Measurements from ENCODE around the gene TOR4A.
A peak's percentile ranks its signal among the peaks of the same experiment; 100 is the strongest.

The TOR4A gene

GRCh38 chr9:137277329-137278041 is at the start of gene TOR4A:
TOR4A (plus strand) TSS chr9:137277726; CDS start chr9:137278690, 964 bp downstream.
- ATAC-seq: peak; percentile 45

GRCh38 chr9:137227853-137228505 is 49.5 kb upstream of the TOR4A start:
- TF ChIP-seq TCF4 (CRISPR knock-in tag; IDR thresholded peaks at IDR 0.05; ENCODE audit: borderline replicate concordance) (no peak), ZNF565 (CRISPR knock-in tag; conservative IDR thresholded peaks at IDR 0.05; ENCODE audit: low read depth) (no peak), GLIS3 (CRISPR knock-in tag; IDR thresholded peaks at IDR 0.05) (no peak), BACH2 (CRISPR knock-in tag; IDR thresholded peaks at IDR 0.05; ENCODE audit: borderline replicate concordance) (no peak), CSRNP3 (CRISPR knock-in tag; IDR thresholded peaks at IDR 0.05) (no peak), CREB5 (CRISPR knock-in tag; IDR thresholded peaks at IDR 0.05; ENCODE audit: low read depth) (no peak), ESRRG (CRISPR knock-in tag; IDR thresholded peaks at IDR 0.05) (no peak), ZC3H10 (CRISPR knock-in tag; IDR thresholded peaks at IDR 0.05) (no peak), RARB (CRISPR knock-in tag; IDR thresholded peaks at IDR 0.05) (no peak), OSR1 (CRISPR knock-in tag; IDR thresholded peaks at IDR 0.05) (no peak), ZFP3 (CRISPR knock-in tag; IDR thresholded peaks at IDR 0.05) (no peak), ISL1 (CRISPR knock-in tag; IDR thresholded peaks at IDR 0.05) (no peak), PPARA (CRISPR knock-in tag; IDR thresholded peaks at IDR 0.05; ENCODE audit: borderline replicate concordance) (no peak), ZFP30 (CRISPR knock-in tag; IDR thresholded peaks at IDR 0.05) (no peak), ZNF8 (CRISPR knock-in tag; IDR thresholded peaks at IDR 0.05) (no peak), TOX (CRISPR knock-in tag; IDR thresholded peaks at IDR 0.05; ENCODE audit: borderline replicate concordance) (no peak), ARNTL (CRISPR knock-in tag; IDR thresholded peaks at IDR 0.05; ENCODE audit: borderline replicate concordance, low read depth) (no peak)
- TF ChIP-seq, protein P1, sequence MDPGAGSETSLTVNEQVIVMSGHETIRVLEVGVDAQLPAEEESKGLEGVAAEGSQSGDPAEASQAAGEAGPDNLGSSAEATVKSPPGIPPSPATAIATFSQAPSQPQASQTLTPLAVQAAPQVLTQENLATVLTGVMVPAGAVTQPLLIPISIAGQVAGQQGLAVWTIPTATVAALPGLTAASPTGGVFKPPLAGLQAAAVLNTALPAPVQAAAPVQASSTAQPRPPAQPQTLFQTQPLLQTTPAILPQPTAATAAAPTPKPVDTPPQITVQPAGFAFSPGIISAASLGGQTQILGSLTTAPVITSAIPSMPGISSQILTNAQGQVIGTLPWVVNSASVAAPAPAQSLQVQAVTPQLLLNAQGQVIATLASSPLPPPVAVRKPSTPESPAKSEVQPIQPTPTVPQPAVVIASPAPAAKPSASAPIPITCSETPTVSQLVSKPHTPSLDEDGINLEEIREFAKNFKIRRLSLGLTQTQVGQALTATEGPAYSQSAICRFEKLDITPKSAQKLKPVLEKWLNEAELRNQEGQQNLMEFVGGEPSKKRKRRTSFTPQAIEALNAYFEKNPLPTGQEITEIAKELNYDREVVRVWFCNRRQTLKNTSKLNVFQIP (CRISPR knock-in tag; IDR thresholded peaks at IDR 0.05; ENCODE audit: borderline replicate concordance, low read depth): no peak
- TF ChIP-seq, protein P2, sequence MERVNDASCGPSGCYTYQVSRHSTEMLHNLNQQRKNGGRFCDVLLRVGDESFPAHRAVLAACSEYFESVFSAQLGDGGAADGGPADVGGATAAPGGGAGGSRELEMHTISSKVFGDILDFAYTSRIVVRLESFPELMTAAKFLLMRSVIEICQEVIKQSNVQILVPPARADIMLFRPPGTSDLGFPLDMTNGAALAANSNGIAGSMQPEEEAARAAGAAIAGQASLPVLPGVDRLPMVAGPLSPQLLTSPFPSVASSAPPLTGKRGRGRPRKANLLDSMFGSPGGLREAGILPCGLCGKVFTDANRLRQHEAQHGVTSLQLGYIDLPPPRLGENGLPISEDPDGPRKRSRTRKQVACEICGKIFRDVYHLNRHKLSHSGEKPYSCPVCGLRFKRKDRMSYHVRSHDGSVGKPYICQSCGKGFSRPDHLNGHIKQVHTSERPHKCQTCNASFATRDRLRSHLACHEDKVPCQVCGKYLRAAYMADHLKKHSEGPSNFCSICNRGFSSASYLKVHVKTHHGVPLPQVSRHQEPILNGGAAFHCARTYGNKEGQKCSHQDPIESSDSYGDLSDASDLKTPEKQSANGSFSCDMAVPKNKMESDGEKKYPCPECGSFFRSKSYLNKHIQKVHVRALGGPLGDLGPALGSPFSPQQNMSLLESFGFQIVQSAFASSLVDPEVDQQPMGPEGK (CRISPR knock-in tag; IDR thresholded peaks at IDR 0.05; ENCODE audit: borderline replicate concordance): no peak
- ATAC-seq: no peak

More at GRCh38 chr9:137277329-137278041, at the start of gene TOR4A:
- TF ChIP-seq CSRNP3 (CRISPR knock-in tag; IDR thresholded peaks at IDR 0.05) (no peak), OSR1 (CRISPR knock-in tag; IDR thresholded peaks at IDR 0.05) (no peak), GLIS3 (CRISPR knock-in tag; IDR thresholded peaks at IDR 0.05) (no peak), ARNTL (CRISPR knock-in tag; IDR thresholded peaks at IDR 0.05; ENCODE audit: borderline replicate concordance, low read depth) (no peak), BACH2 (CRISPR knock-in tag; IDR thresholded peaks at IDR 0.05; ENCODE audit: borderline replicate concordance) (no peak), ZNF70 (CRISPR knock-in tag; IDR thresholded peaks at IDR 0.05) (no peak), ESRRG (CRISPR knock-in tag; IDR thresholded peaks at IDR 0.05) (no peak)

GRCh38 chr9:137228506-137228967 is 49.0 kb upstream of the TOR4A start:
- TF ChIP-seq PPARA (CRISPR knock-in tag; IDR thresholded peaks at IDR 0.05; ENCODE audit: borderline replicate concordance) (no peak), ZC3H10 (CRISPR knock-in tag; IDR thresholded peaks at IDR 0.05) (no peak), BACH2 (CRISPR knock-in tag; IDR thresholded peaks at IDR 0.05; ENCODE audit: borderline replicate concordance) (no peak), OSR1 (CRISPR knock-in tag; IDR thresholded peaks at IDR 0.05) (no peak), ARNTL (CRISPR knock-in tag; IDR thresholded peaks at IDR 0.05; ENCODE audit: borderline replicate concordance, low read depth) (no peak), ZFP3 (CRISPR knock-in tag; IDR thresholded peaks at IDR 0.05) (no peak), ZFP30 (CRISPR knock-in tag; IDR thresholded peaks at IDR 0.05) (no peak)
- TF ChIP-seq, protein P1 (CRISPR knock-in tag; IDR thresholded peaks at IDR 0.05; ENCODE audit: borderline replicate concordance, low read depth): no peak
- no peak for ATAC-seq
